Measurements from ENCODE around the gene PHLDB3. TPM values are rescaled to one million over a fixed set of nuclear protein-coding genes. Genes with fewer than 3 reads are reported as not detected.
"Not testable (repeated sequence)": the region's sequence is repeated elsewhere in the genome, so short reads cannot be mapped to it uniquely, and the experiment has no call there.

Gene PHLDB3
- total RNA-seq, 1 donor: 8.0 TPM

- no peak overlapping the region for H3K4me3 ChIP-seq (ENCODE audit: low read depth, low read length)
- TF ChIP-seq CTCF (IDR thresholded peaks at IDR 0.05; ENCODE audit: insufficient read depth, low read length): no peak
- no peak for DNase-seq (ENCODE audit: low read depth)
These were observed 66.8 kb downstream of the PHLDB3 start for GRCh38 chr19:43437712-43438111.

- DNase-seq (ENCODE audit: low read depth); H3K4me3 ChIP-seq (ENCODE audit: low read depth, low read length): not testable (repeated sequence)
These were observed 67.3 kb downstream of the PHLDB3 start for GRCh38 chr19:43437284-43437683.

GRCh38 chr19:43435775-43436174 is 68.8 kb downstream of the PHLDB3 start:
- TF ChIP-seq CTCF (IDR thresholded peaks at IDR 0.05; ENCODE audit: insufficient read depth, low read length): no peak
- DNase-seq (ENCODE audit: low read depth): no peak
- no peak overlapping the region for H3K4me3 ChIP-seq (ENCODE audit: low read depth, low read length)

- no peak overlapping the region for H3K4me3 ChIP-seq (ENCODE audit: low read depth, low read length)
- no peak for DNase-seq (ENCODE audit: low read depth)
- no peak for TF ChIP-seq CTCF (IDR thresholded peaks at IDR 0.05; ENCODE audit: insufficient read depth, low read length)
These were observed 70.9 kb downstream of the PHLDB3 start for GRCh38 chr19:43433689-43434088.

- no peak overlapping the region for H3K4me3 ChIP-seq (ENCODE audit: low read depth, low read length)
- DNase-seq (ENCODE audit: low read depth): no peak
- TF ChIP-seq CTCF (IDR thresholded peaks at IDR 0.05; ENCODE audit: insufficient read depth, low read length): no peak
These were observed 71.2 kb downstream of the PHLDB3 start for GRCh38 chr19:43433358-43433673.

GRCh38 chr19:43430976-43431375 is 73.6 kb downstream of the PHLDB3 start:
- no peak overlapping the region for H3K4me3 ChIP-seq (ENCODE audit: low read depth, low read length)
- DNase-seq (ENCODE audit: low read depth): no peak
- no peak for TF ChIP-seq CTCF (IDR thresholded peaks at IDR 0.05; ENCODE audit: insufficient read depth, low read length)

GRCh38 chr19:43430142-43430710 is 74.3 kb downstream of the PHLDB3 start:
- H3K4me3 ChIP-seq (ENCODE audit: low read depth, low read length): no peak overlapping the region
- peak; percentile 18 for DNase-seq (ENCODE audit: low read depth)
- TF ChIP-seq CTCF (IDR thresholded peaks at IDR 0.05; ENCODE audit: insufficient read depth, low read length): peak; percentile 14
